K562 (cell line): Measurements from ENCODE around the gene ZDHHC12. TPM values are rescaled to one million over a fixed set of nuclear protein-coding genes. Genes with fewer than 3 reads are reported as not detected.

ENCODE experiments used
- ATF3 ChIP-seq, 2 experiments: fragments of 450-650 bp in 1 of 2; sonication (generic) in 1 of 2; formaldehyde crosslinking in 1 of 2; IDR thresholded peaks in 1 of 2; conservative IDR thresholded peaks in 1 of 2; 2 replicates each; pipeline versions ENCODE4 v1.6.1 to v1.8.1; 2016 to 2023; ENCODE audit warnings: mild to moderate bottlenecking in 2 of 2, moderate library complexity in 2 of 2, inconsistent platforms in 1 of 2, missing genetic modification reagents in 1 of 2
- CBX3 ChIP-seq, 2 experiments: IDR thresholded peaks; 1 replicate in 1 of 2; 2 replicates in 1 of 2; pipeline ENCODE4 v1.6.1; 2012; ENCODE audit warnings: inconsistent platforms in 2 of 2, low read length in 2 of 2, borderline replicate concordance in 1 of 2, control low read depth in 1 of 2
- CEBPG ChIP-seq, 3 experiments: fragments of 200-800 bp in 1 of 3; sonication (Bioruptor generic) in 1 of 3; sonication (generic) in 1 of 3; formaldehyde crosslinking in 1 of 3; IDR thresholded peaks in 2 of 3; conservative IDR thresholded peaks in 1 of 3; 2 replicates each; pipeline versions ENCODE4 v1.6.1 to v1.8.0; 2016 to 2022; ENCODE audit warnings: missing compliant biosample characterization in 2 of 3, missing genetic modification characterization in 2 of 3, mild to moderate bottlenecking in 1 of 3, missing genetic modification reagents in 1 of 3
- KLF6 ChIP-seq: fragments of 250-450 bp; sonication (Bioruptor Pico); IDR thresholded peaks from 2 replicates; pipeline ENCODE4 v1.4.0; 2020; ENCODE audit warnings: mild to moderate bottlenecking, moderate library complexity, borderline replicate concordance
- POLR2AphosphoS2 ChIP-seq: IDR thresholded peaks from 2 replicates; pipeline ENCODE4 v1.6.1; 2012; ENCODE audit warnings: low read length, improper control_type of control experiment
- PTBP1 ChIP-seq: fragments of 200-400 bp; formaldehyde crosslinking; IDR thresholded peaks from 2 replicates; pipeline ENCODE4 v1.6.1; 2017; ENCODE audit warnings: low read depth, low read length
- SMC3 ChIP-seq: conservative IDR thresholded peaks from 2 replicates; pipeline ENCODE4 v1.6.1; 2011; ENCODE audit warnings: low read depth, low read length, improper control_type of control experiment; ENCODE audit not compliant: insufficient read depth
- SRF ChIP-seq, 2 experiments: fragments of 250-450, 450-650 bp in 1 of 2; sonication (Bioruptor Pico) in 1 of 2; sonication (generic) in 1 of 2; formaldehyde crosslinking; IDR thresholded peaks; 2 replicates each; pipeline versions ENCODE4 v1.5.0 to v1.5.1; 2020 to 2022; ENCODE audit warnings: mild to moderate bottlenecking in 1 of 2, missing genetic modification reagents in 1 of 2
- TBP ChIP-seq: optimal IDR thresholded peaks from 2 replicates; pipeline ENCODE3; 2011; ENCODE audit warnings: low read depth, low read length, improper control_type of control experiment
- ZBTB26 ChIP-seq: fragments of 450-650 bp; formaldehyde crosslinking; IDR thresholded peaks from 2 replicates; pipeline ENCODE4 v1.4.0; 2022; ENCODE audit warnings: missing genetic modification characterization
- ZBTB7A ChIP-seq: IDR thresholded peaks from 2 replicates; pipeline ENCODE4 v1.6.1; 2011; ENCODE audit warnings: low read depth, mild to moderate bottlenecking, low read length, moderate library complexity, borderline replicate concordance; ENCODE audit not compliant: control insufficient read depth
- ZKSCAN1 ChIP-seq: fragments of 150-350 bp; IDR thresholded peaks from 2 replicates; pipeline ENCODE4 v1.6.1; 2016; ENCODE audit warnings: low read depth, low read length
- ZNF24 ChIP-seq: fragments of 450-650 bp; IDR thresholded peaks from 2 replicates; pipeline ENCODE4 v1.6.1; 2016
- ZNF274 ChIP-seq: IDR thresholded peaks from 2 replicates; pipeline ENCODE4 v1.6.1; 2011; ENCODE audit warnings: low read depth, mild to moderate bottlenecking, low read length, moderate library complexity, borderline replicate concordance
- ZNF512 ChIP-seq: IDR thresholded peaks from 2 replicates; pipeline ENCODE4 v1.6.1; 2016; ENCODE audit warnings: missing genetic modification characterization, missing compliant biosample characterization
- ZNF609 ChIP-seq: sonication (generic); formaldehyde crosslinking; IDR thresholded peaks from 2 replicates; pipeline ENCODE4 v1.8.1; 2023; ENCODE audit warnings: missing genetic modification reagents, mild to moderate bottlenecking, borderline replicate concordance
- polyA plus RNA-seq, 8 experiments: library from polyadenylated mRNA; depleted of rRNA in 4 of 8; stranded (reverse) in 5 of 8; unstranded in 3 of 8; fragments of >200 nt; fragmentation: Nextera tagmentation in 2 of 8; fragmentation: Illumina TruSeq in 1 of 8; extraction: Ambion mirVana in 2 of 8; extraction: Trizol in 1 of 8; gene quantifications; 2 replicates each; pipeline versions ENCODE4 v1.2.1 to v1.2.3, GENCODE V29; 2011 to 2014; ENCODE audit warnings: inconsistent platforms in 1 of 8, missing spikeins in 1 of 8
- total RNA-seq, 7 experiments: library from RNA; depleted of rRNA in 6 of 7; stranded (reverse); fragments of >200 nt in 6 of 7; fragmentation: Illumina TruSeq in 2 of 7; extraction: Trizol in 2 of 7; gene quantifications; 2 replicates each; pipeline versions ENCODE4 v1.2.1 to v1.2.3, GENCODE V29; 2011 to 2021; ENCODE audit warnings: low replicate concordance in 1 of 7

The ZDHHC12 gene
- total and polyA plus RNA-seq, 9 of the 15 experiments (the other 6 are each of a cell fraction or from before 2014, with no cell fraction given), result 0.21 to 38.0 (median 13.8) TPM

DNA sequence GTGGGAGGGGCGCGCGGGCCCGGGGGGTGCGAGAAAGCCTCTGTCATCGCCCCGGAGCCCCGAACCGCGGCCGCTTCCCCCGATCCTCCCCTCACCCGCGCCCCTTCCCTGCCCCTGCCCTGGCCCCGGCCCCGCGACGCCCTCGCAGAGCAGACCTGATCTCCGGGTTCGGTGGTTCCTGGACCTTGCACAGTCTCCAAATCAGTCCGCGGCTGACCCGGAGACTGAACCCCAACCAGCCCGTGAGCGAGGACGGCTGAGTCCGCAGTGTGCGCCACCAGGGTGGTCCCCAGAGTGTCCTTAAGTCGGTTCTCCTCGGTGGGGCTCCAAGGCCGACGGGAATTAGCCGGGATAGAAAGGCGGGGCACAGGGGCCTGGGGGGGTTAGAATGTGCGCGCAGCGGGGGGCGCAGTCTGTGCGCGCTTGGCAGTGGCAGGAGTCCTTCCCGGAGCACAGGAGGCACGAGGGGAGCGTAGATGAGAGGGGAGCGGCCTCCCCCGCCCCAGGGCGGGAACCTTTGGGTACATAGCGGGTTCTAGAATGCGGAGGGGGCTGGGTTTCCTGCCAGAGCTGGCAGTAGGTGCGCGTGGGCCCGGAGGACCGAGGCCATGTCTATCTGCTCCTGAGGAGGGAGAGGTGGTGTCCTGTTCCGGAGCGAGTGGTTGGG, 20.8 kb downstream of the ZDHHC12 start (continued):
- TF ChIP-seq ZNF512 (tag) (no peak), ZNF24 (no peak), SMC3 (no peak), ZNF274 (no peak), ZBTB7A (no peak; the same call in 1 of the 2 replicates), ATF3 (IDR thresholded peaks at IDR 0.05) (no peak), ATF3 (CRISPR knock-in tag; conservative IDR thresholded peaks at IDR 0.05) (no peak), TBP (peak; percentile 39), CEBPG (CRISPR knock-in tag; IDR thresholded peaks at IDR 0.05) (no peak), CEBPG (tag; conservative IDR thresholded peaks at IDR 0.05 in 1 of 2, IDR thresholded peaks at IDR 0.05 in 1 of 2) (no peak), POLR2AphosphoS2 (no peak), ZNF609 (no peak), KLF6 (CRISPR knock-in tag) (no peak), SRF (CRISPR knock-in tag; IDR thresholded peaks at IDR 0.05) (no peak), CBX3 (IDR thresholded peaks at IDR 0.05; ENCODE audit: borderline replicate concordance in 1 of 2, low read length in 2 of 2) (no peak), PTBP1 (no peak), ZBTB26 (CRISPR knock-in tag) (no peak), ZKSCAN1 (no peak)
